NCI-H345 treated with DMSO at 0.1 percent for 48 hours (cell line): ENCODE results near the gene STK4.
A peak's percentile ranks its signal among the peaks of the same experiment; 100 is the strongest.

Experiments used
- DNase-seq: peaks from one replicate; lab custom pipeline; 2025; ENCODE audit not compliant: unreplicated experiment; lab: John Stamatoyannopoulos, UW

STK4 gene

GRCh38 chr20:44952731-44953130, 13.6 kb upstream of the STK4 start:
- no peak for DNase-seq

DNA sequence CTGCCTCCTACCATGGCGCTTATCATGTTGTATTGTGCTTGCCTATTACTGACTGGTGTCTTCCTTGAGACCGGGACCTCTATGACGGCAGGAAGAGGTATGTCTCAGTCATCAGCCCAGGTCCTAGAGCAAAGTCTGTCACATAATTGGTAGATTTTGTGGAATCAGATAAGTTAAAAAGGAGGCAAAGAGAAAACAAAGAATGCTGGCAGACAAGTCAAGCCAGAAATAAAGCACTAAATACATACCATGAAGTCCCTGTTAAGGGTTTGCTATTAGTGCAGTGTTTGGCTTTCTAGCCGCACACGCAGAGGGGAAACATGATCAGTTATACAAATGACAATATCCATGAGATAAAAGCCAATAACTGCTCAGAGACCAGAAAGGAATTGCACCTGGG, 12.1 kb upstream of the STK4 start:
- no peak for DNase-seq

GRCh38 chr20:44955270-44955669, 11.0 kb upstream of the STK4 start:
- DNase-seq = no peak

DNA sequence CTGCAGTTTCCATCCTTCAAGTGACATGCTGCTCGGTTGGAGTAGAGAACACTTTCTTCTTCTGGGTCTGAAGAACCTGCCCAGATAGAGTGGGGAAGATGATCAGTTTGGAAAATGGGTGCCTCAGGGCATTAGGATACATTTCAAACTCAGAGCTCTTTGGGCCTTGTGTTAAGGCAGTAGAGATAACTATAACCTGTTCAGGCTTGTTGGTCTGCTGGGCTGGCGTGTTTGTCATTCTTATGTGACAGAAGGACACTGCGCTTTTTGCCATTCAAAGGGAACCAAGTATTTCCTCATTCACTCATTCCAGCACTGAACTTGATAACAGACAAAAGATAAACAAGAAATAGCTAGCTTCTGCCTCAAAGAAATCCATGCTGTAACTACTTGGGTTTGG, 9.9 kb upstream of the STK4 start:
- no peak for DNase-seq

DNA sequence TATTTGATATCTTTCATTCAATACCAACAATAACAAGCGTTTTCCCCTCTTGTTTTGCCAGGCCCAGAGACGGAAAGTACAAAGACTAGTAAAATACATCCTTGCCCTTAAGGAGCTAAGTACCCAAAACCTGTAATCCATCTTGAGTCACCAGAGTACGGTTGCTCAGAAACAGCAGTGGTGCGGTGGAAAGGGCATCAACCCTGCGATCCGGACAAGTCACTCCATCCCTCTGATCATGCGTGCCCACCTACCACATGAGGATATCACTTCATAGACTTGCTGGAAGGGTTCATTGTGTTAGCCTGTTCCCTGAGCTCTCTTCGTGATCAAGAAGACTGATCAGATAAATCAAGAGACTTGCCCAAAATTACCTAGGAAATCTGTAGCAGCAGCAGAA, 8.0 kb upstream of the STK4 start:
- no peak for DNase-seq

DNA sequence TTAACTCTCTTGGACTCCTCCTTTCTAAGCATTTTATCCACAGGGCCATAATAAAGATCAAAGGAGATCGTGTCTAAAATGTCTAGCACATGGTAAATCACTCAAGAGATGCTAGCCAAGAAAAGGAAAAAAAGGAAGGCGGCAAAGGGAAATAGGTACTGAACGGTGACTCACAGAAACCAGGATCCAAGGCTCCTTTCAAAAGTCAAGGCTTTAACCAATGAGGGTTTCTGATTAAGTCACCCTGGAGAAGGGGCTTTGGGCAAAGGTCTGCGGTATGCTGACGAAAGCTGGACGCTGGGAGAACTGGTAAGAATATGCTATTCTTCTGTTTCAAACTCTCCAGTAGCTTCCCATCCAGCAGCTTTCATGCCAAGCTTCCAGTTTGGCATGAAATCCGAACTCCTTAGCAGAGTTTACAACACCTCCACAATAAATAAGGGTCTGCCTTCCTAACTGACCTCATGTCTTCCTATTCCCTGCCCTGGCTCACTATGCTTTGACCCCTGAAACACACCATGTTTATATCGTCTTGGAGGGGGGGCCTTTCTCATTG, 7.2 kb upstream of the STK4 start:
- no peak for DNase-seq

DNA sequence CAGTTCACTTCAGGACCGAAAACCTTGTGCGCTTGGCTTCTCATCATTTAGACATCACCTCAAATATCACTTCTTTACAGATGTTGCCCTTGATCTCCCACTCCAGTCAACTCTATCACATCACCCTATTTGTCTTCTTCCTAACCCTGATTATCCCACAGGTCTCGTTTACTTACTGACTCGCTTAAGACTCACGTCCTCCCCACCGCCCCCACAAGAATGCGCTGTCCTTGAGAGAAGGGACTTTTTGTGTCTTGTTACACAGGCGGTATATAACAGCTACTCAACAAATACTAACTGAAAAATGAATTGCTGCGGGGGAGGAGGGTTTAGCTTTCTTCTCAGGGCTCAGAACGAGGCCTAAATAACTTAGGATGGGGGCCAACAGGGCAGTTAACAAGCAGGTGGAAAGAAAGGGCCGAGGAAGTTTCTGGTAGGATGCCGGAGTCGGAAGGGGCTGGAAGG, 6.6 kb upstream of the STK4 start:
- no peak for DNase-seq

DNA sequence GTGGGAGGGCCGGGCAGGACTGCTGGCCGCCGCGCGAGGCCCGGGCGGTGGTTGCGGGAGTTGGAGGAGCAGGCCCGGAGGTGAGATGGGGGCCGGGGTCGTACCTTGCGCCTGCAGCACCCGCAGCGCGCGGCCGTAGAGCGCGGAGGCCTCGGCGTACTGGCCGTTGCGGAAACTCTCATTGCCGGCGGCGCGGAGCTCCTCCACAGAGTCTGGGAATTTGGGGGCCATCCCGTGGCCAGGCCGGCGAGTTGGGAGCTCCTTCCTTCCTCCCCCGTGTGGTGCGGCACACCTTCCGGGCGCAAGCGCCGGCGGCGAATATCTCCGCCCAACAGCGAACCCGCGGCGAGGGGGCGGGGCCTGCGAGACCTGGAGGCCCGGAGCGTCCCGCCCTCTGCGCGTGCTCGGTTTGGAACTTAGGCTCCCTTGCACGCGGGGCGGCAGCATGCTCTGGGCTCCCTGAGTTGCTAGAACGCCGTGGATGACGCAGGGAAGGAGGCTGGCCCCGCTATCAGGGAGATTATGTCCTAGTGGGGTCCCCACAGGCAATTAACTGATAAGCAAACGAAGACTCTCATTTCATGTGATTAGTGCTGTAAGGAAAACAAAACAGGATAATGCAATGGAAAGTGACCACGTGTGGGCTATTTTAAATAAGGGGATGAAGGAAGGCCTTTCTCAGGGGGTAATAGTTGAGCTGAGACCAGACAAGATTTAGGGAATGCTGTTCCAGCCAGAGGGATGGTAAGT, 6.0 kb upstream of the STK4 start, which contains the start of gene TOMM34:
Gene TOMM34, minus strand, starts transcription at position 295 of the 750 bp plus-strand sequence. Its CDS starts 64 bp downstream, at position 231.
- peak; percentile 92 for DNase-seq

DNA sequence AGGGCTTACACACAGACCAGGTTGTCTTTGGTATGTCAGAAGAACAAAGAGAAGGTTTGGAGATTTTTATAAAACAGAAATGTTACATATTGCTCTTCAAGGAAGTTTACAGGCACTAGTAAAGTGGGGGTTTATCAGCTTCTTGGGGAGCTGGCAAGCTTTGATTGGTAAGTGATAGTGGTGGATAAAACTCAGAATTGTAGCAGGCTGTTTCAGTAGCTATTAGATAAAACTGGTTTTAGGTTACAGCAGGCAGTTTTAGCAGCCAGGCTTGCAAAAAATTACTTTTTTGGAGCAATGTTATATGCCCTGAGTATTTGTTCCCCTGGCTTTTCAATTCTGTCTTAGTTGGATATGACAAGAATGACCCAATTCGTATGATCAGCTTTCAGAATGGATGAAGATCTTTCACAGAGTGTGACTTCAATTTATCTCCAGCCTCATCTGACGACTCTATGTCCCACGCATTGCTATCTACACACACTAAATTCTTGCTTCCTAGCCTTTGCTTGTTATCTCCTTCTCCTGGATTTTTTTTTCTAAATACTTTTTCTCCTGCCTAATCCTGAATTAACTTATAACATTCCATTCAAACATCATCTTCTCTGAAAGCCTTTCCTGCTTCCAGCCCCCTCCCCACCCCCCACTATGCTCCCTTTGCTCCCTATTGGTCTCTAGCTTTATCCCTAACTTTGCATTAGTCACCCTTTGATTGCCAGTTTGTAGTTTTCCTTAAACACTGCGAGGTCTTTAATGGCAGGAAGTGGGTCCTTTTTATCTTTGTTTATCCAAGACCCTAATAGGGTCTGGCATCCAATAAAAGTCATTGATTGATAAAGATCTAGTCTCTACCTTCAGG, 5.1 kb upstream of the STK4 start:
- no peak for DNase-seq

DNA sequence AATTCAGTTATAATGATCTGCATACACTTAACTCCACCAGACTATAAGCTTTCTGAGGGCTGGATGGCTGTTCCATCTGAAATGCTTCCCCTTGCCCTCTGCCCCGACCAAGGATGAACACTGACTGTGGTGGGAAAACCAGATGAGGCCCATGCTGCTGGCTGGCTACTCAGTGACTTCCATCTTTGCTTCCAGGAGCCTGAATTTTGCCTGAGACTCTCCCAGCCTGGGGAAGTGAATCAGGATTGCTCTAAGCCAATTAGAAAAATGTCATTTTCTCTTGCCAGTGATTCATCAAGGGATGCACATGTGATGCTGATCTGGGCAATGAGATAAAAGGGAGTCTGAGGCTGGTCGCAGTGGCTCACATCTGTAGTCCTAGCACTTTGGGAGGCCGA, 4.4 kb upstream of the STK4 start:
- no peak for DNase-seq

DNA sequence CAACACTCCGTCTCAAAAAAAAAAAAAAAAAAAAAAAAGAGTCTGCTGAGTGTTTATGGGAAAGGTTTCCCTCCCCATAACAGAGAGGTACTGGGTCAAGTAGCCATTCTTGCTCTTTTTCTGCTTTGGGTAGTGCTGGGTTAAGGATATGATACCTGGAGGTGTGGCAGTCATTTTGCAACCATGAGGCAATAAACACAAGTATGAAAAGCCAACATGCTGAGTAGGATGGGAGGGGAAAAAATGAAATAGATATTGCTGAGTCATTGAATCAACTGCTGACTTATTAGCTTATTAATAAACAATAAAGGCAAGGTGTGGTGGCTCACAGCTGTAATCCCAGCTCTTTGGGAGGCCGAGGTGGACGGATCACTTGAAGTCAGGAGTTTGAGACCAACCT, 3.8 kb upstream of the STK4 start:
- DNase-seq = no peak

DNA sequence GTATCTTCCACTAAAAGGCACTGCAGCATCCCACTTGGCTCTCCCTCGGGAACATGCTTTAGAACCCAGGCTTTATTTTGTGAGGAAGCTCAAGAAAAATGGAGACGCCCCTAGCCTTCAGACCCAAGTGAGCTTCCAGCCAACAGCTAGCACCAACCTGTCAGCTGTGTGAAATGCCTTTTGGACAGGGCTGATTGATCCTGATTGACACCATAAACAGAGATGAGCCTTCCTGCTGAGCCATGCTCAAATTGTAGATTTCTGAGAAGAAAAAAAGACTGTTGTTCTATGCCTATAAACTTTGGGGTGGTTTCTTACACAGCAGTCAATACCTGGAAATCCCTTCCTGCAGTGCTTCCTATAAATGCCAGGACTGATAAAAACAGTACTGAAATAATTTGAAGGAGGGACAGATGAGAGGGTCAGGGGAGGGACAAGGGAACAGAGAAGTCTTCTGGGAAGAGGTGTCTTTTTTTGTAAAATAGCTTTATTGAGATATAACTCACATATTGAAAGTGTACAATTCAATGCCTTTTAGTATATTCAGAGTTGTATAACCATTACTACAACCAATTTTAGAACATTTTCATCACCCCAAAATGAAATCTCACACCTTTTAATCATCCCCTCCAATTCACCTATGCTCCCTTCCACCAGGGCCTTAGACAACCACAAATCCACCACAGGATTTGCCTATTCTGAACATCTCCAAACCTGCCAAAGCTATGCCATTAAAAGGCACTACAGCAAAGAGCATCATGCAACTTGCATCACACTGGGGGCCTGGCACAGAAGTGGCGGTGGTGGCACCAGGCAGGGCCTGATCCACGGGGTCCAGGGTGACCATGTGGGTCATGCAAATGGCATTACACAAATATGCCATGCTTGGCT, 2.7 kb upstream of the STK4 start:
- DNase-seq = no peak

- DNase-seq = no peak
These were observed 672 bp upstream of the STK4 start for GRCh38 chr20:44965651-44966029.

DNA sequence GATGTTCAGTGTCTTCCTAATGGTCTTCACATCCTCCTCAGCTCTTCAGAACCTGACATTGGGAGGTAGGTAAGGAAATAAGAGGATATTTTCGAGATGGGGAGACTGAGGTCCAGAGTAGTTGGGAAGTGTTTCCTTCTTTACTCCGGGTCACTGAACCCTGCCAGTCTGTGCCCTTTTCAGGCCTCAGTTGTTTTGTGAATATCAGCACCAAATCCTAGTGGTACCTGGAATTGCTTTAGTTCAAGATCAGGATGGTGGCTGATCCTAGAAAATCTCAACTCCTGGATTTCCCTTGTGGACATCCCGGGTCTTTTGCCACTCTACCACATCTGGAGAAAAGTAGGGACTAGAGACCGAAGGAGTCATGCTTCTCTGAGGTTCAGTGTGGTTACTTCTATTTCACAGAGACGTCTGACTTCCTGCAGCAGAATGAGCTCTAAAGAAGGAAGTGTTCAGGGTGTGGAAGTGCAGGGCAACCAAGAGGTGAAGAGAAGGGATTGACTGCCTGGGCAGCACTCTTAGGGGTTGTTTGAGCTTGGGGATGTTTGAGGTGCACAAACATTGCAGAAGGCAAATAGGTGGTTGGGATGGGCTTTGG, 995 bp downstream of the STK4 start:
- no peak for DNase-seq

DNA sequence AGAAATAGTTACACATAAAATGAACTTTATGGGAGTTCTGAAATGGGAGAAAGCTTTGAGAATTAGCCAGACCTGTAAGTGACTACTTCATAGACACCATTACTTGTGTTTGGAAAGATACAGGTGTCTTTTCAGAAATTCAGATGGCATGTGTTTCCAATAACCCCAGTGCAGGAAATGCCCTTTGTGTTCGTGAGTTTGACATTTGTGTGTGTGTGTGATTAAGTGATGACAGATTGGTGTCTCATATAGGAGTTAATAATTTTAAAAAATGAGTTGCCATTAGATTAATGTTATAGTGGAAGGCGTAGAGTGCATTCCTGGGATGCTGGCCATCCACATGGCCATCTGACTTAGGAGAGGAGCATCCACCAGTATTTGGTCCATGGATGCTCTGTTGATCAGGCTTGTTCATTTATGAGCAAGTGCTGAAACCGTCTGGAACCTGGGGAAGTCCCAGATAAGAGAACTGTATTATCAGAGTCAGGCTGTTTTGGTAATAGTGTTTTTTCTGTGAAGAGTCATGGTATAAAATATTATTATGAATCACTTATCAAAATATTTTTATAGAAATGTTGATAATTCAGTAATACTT, 3.1 kb downstream of the STK4 start:
- DNase-seq = no peak

GRCh38 chr20:44970243-44970757, 4.0 kb downstream of the STK4 start:
- no peak for DNase-seq

DNA sequence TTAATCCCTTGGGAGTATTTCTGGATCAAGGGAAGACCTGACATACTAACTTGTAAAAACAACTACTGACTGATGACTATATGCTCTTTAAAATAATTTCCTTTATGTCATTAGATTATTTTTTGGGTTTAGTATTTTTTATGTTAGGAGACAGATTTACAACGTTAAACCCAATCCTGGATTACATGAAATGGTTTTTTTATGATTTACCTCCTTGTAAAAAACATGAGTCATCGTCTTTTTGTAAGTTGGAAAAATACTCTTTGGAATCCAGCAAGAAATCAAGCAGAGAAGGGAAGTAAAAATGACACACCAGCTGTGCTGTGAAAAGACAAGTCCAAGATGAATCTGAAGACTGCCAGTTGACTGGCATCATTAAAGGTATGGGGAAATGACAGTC, 6.7 kb downstream of the STK4 start:
- DNase-seq = no peak

- DNase-seq = no peak
These were observed 10.4 kb downstream of the STK4 start for GRCh38 chr20:44976698-44977097.

DNA sequence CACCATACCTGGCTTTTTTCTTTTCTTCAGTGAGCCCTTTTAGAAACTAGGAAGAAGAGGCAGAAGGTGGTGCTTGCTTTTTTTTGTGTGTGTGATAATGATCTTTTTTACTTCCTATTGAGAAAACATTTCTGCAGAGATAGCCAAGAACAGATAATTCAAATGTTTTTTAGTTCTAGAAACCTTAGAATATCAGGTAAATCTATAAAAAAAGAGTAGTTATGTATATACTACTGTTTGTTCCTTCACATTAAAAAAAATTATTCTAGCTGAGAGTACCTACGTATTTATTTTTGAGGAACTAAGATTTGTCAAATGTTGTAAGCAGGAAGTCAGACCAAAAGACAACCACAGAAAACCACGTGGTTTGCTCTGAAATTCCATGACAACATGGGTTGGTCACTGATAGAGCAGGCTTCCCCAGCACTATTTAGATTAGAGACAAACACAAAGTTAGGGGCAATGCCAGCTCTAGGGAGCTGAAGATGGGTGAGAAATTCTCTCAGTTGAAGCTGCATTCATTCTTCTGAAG, 12.8 kb downstream of the STK4 start:
- DNase-seq = no peak
